ENCODE measurements around the gene TGFB1.
A peak's percentile ranks its signal among the peaks of the same experiment; 100 is the strongest.
"Not testable (repeated sequence)": the region's sequence is repeated elsewhere in the genome, so short reads cannot be mapped to it uniquely, and the experiment has no call there.

Gene TGFB1

GRCh38 chr19:41397086-41398049, 43.6 kb upstream of the TGFB1 start, which contains the start of the genes BCKDHA and EXOSC5:
Gene BCKDHA (plus strand): TSS chr19:41397818. CDS start chr19:41397828, 10 bp downstream.
Gene EXOSC5 (minus strand): TSS chr19:41397359. CDS start chr19:41397328, 31 bp downstream.
- TF ChIP-seq CTCF (IDR thresholded peaks at IDR 0.05; ENCODE audit: low read depth, low read length, missing control alignments) = no peak
- peak within 1 kb of the TSS; percentile 96 for H3K4me3 ChIP-seq (ENCODE audit: low read depth, low read length)
- peak; percentile 99 for DNase-seq (ENCODE audit: low read depth)

- no peak for DNase-seq (ENCODE audit: low read depth)
- no peak for TF ChIP-seq CTCF (IDR thresholded peaks at IDR 0.05; ENCODE audit: low read depth, low read length, missing control alignments)
- peak overlapping the region; percentile 19; the same call in 1 of the 2 replicates for H3K4me3 ChIP-seq (ENCODE audit: low read depth, low read length)
Measured at GRCh38 chr19:41395355-41395754, 41.6 kb upstream of the TGFB1 start.

GRCh38 chr19:41392775-41393174, 39.1 kb upstream of the TGFB1 start:
- H3K4me3 ChIP-seq (ENCODE audit: low read depth, low read length) = no peak overlapping the region
- DNase-seq (ENCODE audit: low read depth) = no peak
- TF ChIP-seq CTCF (IDR thresholded peaks at IDR 0.05; ENCODE audit: low read depth, low read length, missing control alignments) = no peak

- no peak overlapping the region for H3K4me3 ChIP-seq (ENCODE audit: low read depth, low read length)
- no peak for DNase-seq (ENCODE audit: low read depth)
- no peak for TF ChIP-seq CTCF (IDR thresholded peaks at IDR 0.05; ENCODE audit: low read depth, low read length, missing control alignments)
Measured at GRCh38 chr19:41391618-41392017, 37.9 kb upstream of the TGFB1 start.

GRCh38 chr19:41386442-41386841, 32.7 kb upstream of the TGFB1 start:
- no peak for DNase-seq (ENCODE audit: low read depth)
- no peak for TF ChIP-seq CTCF (IDR thresholded peaks at IDR 0.05; ENCODE audit: low read depth, low read length, missing control alignments)
- no peak overlapping the region for H3K4me3 ChIP-seq (ENCODE audit: low read depth, low read length)

GRCh38 chr19:41384351-41384750, 30.6 kb upstream of the TGFB1 start:
- no peak for TF ChIP-seq CTCF (IDR thresholded peaks at IDR 0.05; ENCODE audit: low read depth, low read length, missing control alignments)
- no peak for DNase-seq (ENCODE audit: low read depth)

GRCh38 chr19:41381536-41381935, 27.8 kb upstream of the TGFB1 start:
- not testable (repeated sequence) for H3K4me3 ChIP-seq (ENCODE audit: low read depth, low read length); DNase-seq (ENCODE audit: low read depth)

More at GRCh38 chr19:41384351-41384750, 30.6 kb upstream of the TGFB1 start:
- no peak overlapping the region for H3K4me3 ChIP-seq (ENCODE audit: low read depth, low read length)
